PC-3 (cell line): ENCODE data around the gene KSR2. TPM values are rescaled to one million over a fixed set of nuclear protein-coding genes. Genes with fewer than 3 reads are reported as not detected.

ENCODE experiments used
- ATAC-seq: fragments of 200-7000 bp; cut with Tn5 transposase; 2 replicates; pipeline ENCODE4 v1.9.1; 2020; ENCODE audit warnings: mild to moderate bottlenecking, moderate library complexity
- BruUV-seq: library from RNA; stranded (reverse); fragments of 400-500 nt; replicated peaks from 2 replicates; lab custom pipeline; 2021; lab: Mats Ljungman, UMichigan
- CTCF ChIA-PET: fragments of 300-600 bp; sonication (Branson Sonifier 250); formaldehyde crosslinking; loops from one replicate; lab custom pipeline; 2022; ENCODE audit warnings: antibody characterized with exemption; lab: Charles Lee
- POLR2A ChIA-PET: fragments of 300-600 bp; sonication (Branson Sonifier 250); formaldehyde crosslinking; loops from one replicate; lab custom pipeline; 2022; ENCODE audit warnings: antibody characterized with exemption; ENCODE audit not compliant: unreplicated experiment; lab: Charles Lee
- DNase-seq: peaks from one replicate; pipeline ENCODE4 v3.0.0-alpha.2; 2015
- H2AFZ ChIP-seq: fragments of 300-600 bp; sonication (generic); 2 replicates; pipeline ENCODE4 v1.6.0; 2016; ENCODE audit warnings: antibody characterized with exemption, low read length
- H3F3A ChIP-seq: fragments of 300-600 bp; sonication (generic); one replicate; pipeline ENCODE4 v1.6.0; 2017; ENCODE audit warnings: antibody characterized with exemption, low read length, control low read depth, mild to moderate bottlenecking; ENCODE audit not compliant: unreplicated experiment
- H3K27ac ChIP-seq: fragments of 300-600 bp; sonication (generic); 2 replicates; pipeline ENCODE4 v1.5.1; 2016; ENCODE audit warnings: mild to moderate bottlenecking, low read length
- H3K27me3 ChIP-seq: fragments of 300-600 bp; sonication (generic); 2 replicates; pipeline ENCODE4 v1.6.1; 2016; ENCODE audit warnings: low read length, mixed read lengths
- H3K36me3 ChIP-seq: fragments of 300-600 bp; sonication (generic); 2 replicates; pipeline ENCODE4 v1.6.1; 2016; ENCODE audit warnings: low read depth, mixed run types, low read length, mixed read lengths
- H3K4me1 ChIP-seq: fragments of 300-600 bp; sonication (generic); 2 replicates; pipeline ENCODE4 v1.5.1; 2016; ENCODE audit warnings: low read length; ENCODE audit not compliant: insufficient read depth
- H3K4me2 ChIP-seq: fragments of 300-600 bp; sonication (generic); 2 replicates; pipeline ENCODE4 v1.6.0; 2016; ENCODE audit warnings: low read length
- H3K4me3 ChIP-seq: fragments of 300-600 bp; sonication (generic); 2 replicates; pipeline ENCODE4 v1.5.1; 2016; ENCODE audit warnings: mild to moderate bottlenecking, low read length, mixed read lengths
- H3K79me2 ChIP-seq: fragments of 300-600 bp; sonication (generic); 2 replicates; pipeline ENCODE4 v1.6.1; 2017; ENCODE audit warnings: low read length, mixed read lengths
- H3K9ac ChIP-seq: fragments of 300-600 bp; sonication (generic); 2 replicates; pipeline ENCODE4 v1.6.0; 2016; ENCODE audit warnings: mild to moderate bottlenecking, low read length
- H3K9me2 ChIP-seq: fragments of 300-600 bp; sonication (generic); replicated peaks from 2 replicates; pipeline ENCODE4 v1.6.1; 2016; ENCODE audit warnings: mixed run types, low read length, mixed read lengths
- H3K9me3 ChIP-seq: fragments of 300-600 bp; sonication (generic); 2 replicates; pipeline ENCODE4 v1.6.1; 2016; ENCODE audit warnings: low read length, mixed read lengths
- H4K20me1 ChIP-seq: fragments of 300-600 bp; sonication (generic); 2 replicates; pipeline ENCODE4 v1.6.1; 2016; ENCODE audit warnings: low read length, mixed read lengths
- EZH2 ChIP-seq: fragments of 300-600 bp; sonication (generic); IDR thresholded peaks from one replicate; pipeline ENCODE4 v1.6.1; 2017; ENCODE audit warnings: antibody characterized with exemption, mild to moderate bottlenecking, low read length; ENCODE audit not compliant: unreplicated experiment
- EZH2phosphoT487 ChIP-seq: fragments of 300-600 bp; sonication (generic); IDR thresholded peaks from 2 replicates; pipeline ENCODE4 v1.6.1; 2018; ENCODE audit warnings: mild to moderate bottlenecking, antibody characterized with exemption, low read length, borderline replicate concordance
- intact Hi-C: fragments of 100-400 bp; cut with micrococcal nuclease; formaldehyde crosslinking; loops from 2 replicates; pipeline ENCODE4 v1.9.0; 2023
- total RNA-seq: library from RNA; depleted of rRNA; stranded (reverse); fragments of >200 nt; gene quantifications from 2 replicates; pipeline ENCODE4 v1.2.3, GENCODE V29; 2014
- TF ChIP-seq, protein P1 (sequence below): fragments of 300-600 bp; sonication (generic); conservative IDR thresholded peaks from 2 replicates; pipeline ENCODE4 v1.5.1; 2017; ENCODE audit warnings: antibody characterized with exemption, low read depth, mild to moderate bottlenecking, low read length

The KSR2 gene
- total RNA-seq, 1 experiment from 2014 or later: 0.80 TPM

DNA sequence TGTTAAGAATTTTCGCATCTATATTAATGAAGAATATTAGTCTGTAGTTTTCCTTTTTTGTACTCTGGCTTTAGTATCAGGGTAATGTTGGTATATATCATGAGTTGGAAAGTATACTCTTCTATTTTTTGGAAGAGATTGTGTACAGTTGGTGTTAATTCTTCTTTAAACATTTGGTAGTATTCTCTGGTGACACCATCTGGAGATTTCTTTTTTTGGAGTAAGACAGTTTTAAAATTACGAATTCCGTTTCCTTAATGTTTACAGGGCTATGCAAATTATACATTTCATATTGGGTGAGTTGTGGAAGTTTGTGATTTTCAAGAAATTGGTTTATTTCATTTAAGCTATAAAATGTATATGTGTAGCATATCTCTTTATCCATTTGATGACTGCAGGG is 423.6 kb downstream of the KSR2 start:
- Histone ChIP-seq H3K27me3 (no peaks in the 10 kb centered on the region), H3K9ac (no peak overlapping the region), H3K9me3 (0 out of 2 replicates have a peak, but pooled peaks cover 8% of the 10 kb centered on the region), H4K20me1 (no peaks in the 10 kb centered on the region), H3K79me2 (no peaks in the 10 kb centered on the region), H3K27ac (no peak overlapping the region), H3K36me3 (no peaks in the 10 kb centered on the region), H3K4me3 (no peak overlapping the region), H3F3A (no peaks in the 10 kb centered on the region), H2AFZ (no peak overlapping the region), H3K9me2 (no peaks in the 10 kb centered on the region), H3K4me1 (no peaks in the 10 kb centered on the region), H3K4me2 (no peak overlapping the region)
- TF ChIP-seq, protein P1, sequence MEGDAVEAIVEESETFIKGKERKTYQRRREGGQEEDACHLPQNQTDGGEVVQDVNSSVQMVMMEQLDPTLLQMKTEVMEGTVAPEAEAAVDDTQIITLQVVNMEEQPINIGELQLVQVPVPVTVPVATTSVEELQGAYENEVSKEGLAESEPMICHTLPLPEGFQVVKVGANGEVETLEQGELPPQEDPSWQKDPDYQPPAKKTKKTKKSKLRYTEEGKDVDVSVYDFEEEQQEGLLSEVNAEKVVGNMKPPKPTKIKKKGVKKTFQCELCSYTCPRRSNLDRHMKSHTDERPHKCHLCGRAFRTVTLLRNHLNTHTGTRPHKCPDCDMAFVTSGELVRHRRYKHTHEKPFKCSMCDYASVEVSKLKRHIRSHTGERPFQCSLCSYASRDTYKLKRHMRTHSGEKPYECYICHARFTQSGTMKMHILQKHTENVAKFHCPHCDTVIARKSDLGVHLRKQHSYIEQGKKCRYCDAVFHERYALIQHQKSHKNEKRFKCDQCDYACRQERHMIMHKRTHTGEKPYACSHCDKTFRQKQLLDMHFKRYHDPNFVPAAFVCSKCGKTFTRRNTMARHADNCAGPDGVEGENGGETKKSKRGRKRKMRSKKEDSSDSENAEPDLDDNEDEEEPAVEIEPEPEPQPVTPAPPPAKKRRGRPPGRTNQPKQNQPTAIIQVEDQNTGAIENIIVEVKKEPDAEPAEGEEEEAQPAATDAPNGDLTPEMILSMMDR: no peak
- TF ChIP-seq EZH2phosphoT487 (no peak), EZH2 (no peak)
- intact Hi-C loops: no loop called here
- no TSS peak for BruUV-seq
- DNase-seq: no peak
- CTCF ChIA-PET: no interaction called here
- POLR2A ChIA-PET: no interaction called here
- ATAC-seq: no peak

DNA sequence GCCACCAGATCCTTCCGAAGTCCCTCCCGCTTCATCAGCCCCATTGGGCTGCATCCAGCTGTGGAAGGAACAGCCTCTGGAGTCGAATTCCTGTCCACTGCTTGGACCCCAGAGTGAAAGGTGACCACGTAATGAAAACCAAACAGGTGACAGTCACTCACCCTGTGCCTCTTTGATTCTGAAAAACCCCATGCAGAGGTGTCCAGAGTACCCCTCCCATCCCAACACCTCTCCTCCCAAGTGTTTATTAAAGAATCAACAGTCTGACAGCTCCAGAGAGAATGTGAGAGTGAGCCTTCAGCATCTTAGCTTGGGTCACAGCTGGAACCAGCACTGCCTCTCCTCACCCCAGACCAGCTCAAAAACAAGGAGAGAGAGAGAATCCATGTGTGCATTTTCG is 428.8 kb downstream of the KSR2 start:
- DNase-seq (no peak), ATAC-seq (no peak)
- Histone ChIP-seq H3K9me3 (0 out of 2 replicates have a peak, but pooled peaks cover 8% of the 10 kb centered on the region), H3K4me3 (no peak overlapping the region), H3K79me2 (no peaks in the 10 kb centered on the region), H3K9me2 (no peaks in the 10 kb centered on the region), H3K4me2 (no peak overlapping the region), H3K27me3 (no peaks in the 10 kb centered on the region), H3K4me1 (no peaks in the 10 kb centered on the region), H3K27ac (no peak overlapping the region), H4K20me1 (no peaks in the 10 kb centered on the region), H3K36me3 (no peaks in the 10 kb centered on the region), H3K9ac (no peak overlapping the region), H3F3A (no peaks in the 10 kb centered on the region), H2AFZ (no peak overlapping the region)
- POLR2A ChIA-PET: no interaction called here
- intact Hi-C loops: no loop called here
- CTCF ChIA-PET: no interaction called here
- TF ChIP-seq EZH2 (no peak), EZH2phosphoT487 (no peak)
- TF ChIP-seq, protein P1: no peak
- BruUV-seq: no TSS peak

DNA sequence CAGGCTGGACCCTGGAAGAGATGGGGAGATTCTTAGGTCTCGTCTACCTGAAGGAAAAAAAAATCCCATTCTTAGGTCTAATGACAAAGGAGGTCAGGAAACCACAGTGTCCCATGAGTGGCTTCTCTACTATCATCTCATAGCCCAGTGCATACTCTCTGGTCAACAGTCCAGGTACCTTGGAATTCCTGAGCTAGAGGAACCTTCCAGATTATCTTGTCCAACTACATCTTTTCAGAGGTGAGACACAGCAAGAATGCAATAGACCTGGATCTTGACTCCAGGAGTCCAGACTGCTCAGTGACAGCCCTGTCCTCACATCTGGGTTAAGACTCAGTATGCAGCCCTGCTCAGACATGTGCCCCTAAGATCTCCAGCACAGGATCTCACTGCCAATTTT is 429.9 kb downstream of the KSR2 start:
- no peak for DNase-seq
- intact Hi-C loops: no loop called here
- Histone ChIP-seq H3K27me3 (no peaks in the 10 kb centered on the region), H3K4me1 (no peaks in the 10 kb centered on the region), H3K27ac (no peak overlapping the region), H3K4me3 (no peak overlapping the region), H3K36me3 (no peaks in the 10 kb centered on the region), H2AFZ (no peak overlapping the region), H3F3A (no peaks in the 10 kb centered on the region), H3K9me2 (no peaks in the 10 kb centered on the region), H3K9me3 (0 out of 2 replicates have a peak, but pooled peaks cover 7% of the 10 kb centered on the region), H3K9ac (no peak overlapping the region), H3K4me2 (no peak overlapping the region), H4K20me1 (no peaks in the 10 kb centered on the region), H3K79me2 (no peaks in the 10 kb centered on the region)
- CTCF ChIA-PET: no interaction called here
- BruUV-seq: no TSS peak
- no peak for TF ChIP-seq EZH2phosphoT487
- no peak for TF ChIP-seq EZH2
- TF ChIP-seq, protein P1: no peak
- ATAC-seq: no peak
- POLR2A ChIA-PET: no interaction called here
